Measurements from ENCODE around the gene IL27RA. TPM values are rescaled to one million over a fixed set of nuclear protein-coding genes. Genes with fewer than 3 reads are reported as not detected.

Gene IL27RA
- total RNA-seq, 5 donors from 2014 or later (not counting 1 experiment from before 2014, with no cell fraction given) = 44.2 to 82.4 (median 66.5) TPM

- peaks cover 9 to 21% of the 10 kb centered on the region in 2 experiments for H3K4me1 ChIP-seq (ENCODE audit: control insufficient read depth in 1 of 2, extremely low read depth in 1 of 2, insufficient read depth in 2 of 2, low read length in 2 of 2)
- Mint-ChIP-seq H3K27ac (peak overlapping the region; percentile 63 to 72), H3K9me3 (no peaks in the 10 kb centered on the region), H3K4me3 (peak overlapping the region; percentile 85 to 93 (median 90)), H3K4me1 (peaks cover 20 to 24% (median 21%) of the 10 kb centered on the region in 3 donors), H3K27me3 (no peaks in the 10 kb centered on the region), H3K36me3 (no peaks in the 10 kb centered on the region)
- no peak overlapping the region for H3K4me3 ChIP-seq (ENCODE audit: control insufficient read depth in 1 of 2, extremely low read depth in 1 of 2, low read length in 1 of 2)
- no peaks in the 10 kb centered on the region for H3K9me3 ChIP-seq
- POLR2A ChIA-PET = interaction anchor here in 1 of 2 donors (0.7 kb wide), 1 partner anchor 109 kb away, joined by 3 read pairs; no protein-coding TSS in a partner anchor
- no peak for ATAC-seq (replicated peaks in 1 of 4)
- no peaks in the 10 kb centered on the region for H3K27me3 ChIP-seq (replicated peaks in 1 of 2; ENCODE audit: control insufficient read depth in 2 of 2, extremely low read depth in 1 of 2, insufficient read depth in 2 of 2, low read length in 1 of 2)
- 71% methylated on average over 1 of the region's 1 CpG for WGBS (ENCODE audit: insufficient coverage)
- no peak for DNase-seq
- CTCF ChIA-PET = interaction anchor here (0.5 to 2.0 kb wide), 5 partner anchors 49 to 907 kb away, joined by 4 to 10 read pairs (median 8); partner anchors contain the start of gene ASF1B (in 1 of the 2)
- H3K27ac ChIP-seq (ENCODE audit: low read length) = no peak overlapping the region
- H3K36me3 ChIP-seq (ENCODE audit: control insufficient read depth in 2 of 2, extremely low read depth in 1 of 2, insufficient read depth in 1 of 2, low read length in 1 of 2) = no peaks in the 10 kb centered on the region
Measured at GRCh38 chr19:14082675-14082960, 51.1 kb downstream of the IL27RA start.

DNA sequence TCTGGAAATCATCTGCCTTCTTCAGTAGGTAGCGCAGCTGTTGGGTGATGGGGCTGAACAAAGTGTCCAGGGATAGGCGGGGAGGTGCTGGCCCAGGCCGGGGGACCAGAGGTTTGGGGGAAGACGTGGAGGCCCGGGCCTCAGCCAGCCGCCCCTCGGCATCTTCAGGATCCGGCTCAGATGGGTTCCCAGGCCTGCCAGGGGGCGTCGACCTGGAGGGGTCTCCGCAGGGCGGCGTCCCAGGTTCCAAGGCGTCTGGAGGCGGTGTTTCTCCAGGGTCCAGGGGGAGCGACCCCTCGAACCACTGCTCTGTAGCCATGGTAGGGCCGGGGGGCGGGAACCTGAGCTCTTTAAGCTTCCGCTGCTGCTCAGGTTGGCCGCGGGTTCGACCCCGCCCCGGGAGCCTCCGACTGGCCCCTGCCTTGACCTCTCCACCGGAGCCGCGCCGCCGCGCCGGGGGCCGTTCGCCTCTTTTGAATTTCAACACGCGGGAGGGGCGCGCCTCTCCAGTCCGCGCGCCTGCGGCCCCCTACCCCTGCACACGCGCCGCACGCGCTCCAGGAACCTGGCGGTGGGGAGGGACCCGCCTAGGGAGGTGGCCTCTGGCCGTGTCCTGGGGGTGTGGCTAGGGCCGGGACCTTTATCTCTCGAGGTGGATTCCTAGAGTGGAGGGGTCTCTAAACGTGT, 53.9 kb downstream of the IL27RA start, which contains the start of gene C19orf67:
TSS of gene C19orf67 (minus strand) at position 475 of the 687 bp plus-strand sequence. CDS start at position 319, 156 bp downstream.
- WGBS (ENCODE audit: insufficient coverage) = 92% methylated on average over 49 of the region's 54 CpGs

DNA sequence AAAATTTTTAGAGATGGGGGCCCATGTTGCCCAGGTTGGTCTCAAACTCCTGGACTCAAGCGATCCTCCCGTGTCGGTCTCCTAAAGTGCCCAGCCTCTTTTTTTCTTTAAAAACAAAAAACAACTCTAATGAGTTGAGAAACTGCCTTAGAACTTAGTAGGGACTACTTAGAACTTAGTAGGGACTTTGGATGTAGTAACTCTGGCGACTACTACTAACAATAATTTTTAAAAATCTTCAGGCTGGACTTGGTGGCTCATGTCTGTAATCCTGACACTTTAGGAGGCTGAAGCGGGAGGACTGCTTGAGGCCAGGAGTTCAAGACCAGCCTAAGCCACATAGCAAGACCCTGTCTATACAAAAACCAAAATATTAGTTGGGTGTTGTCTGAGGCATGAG, 54.5 kb downstream of the IL27RA start:
- no CpG with 5 or more reads among the region's 5 CpGs for WGBS (ENCODE audit: insufficient coverage)
- Mint-ChIP-seq H3K4me1 (peaks cover 14 to 24% (median 21%) of the 10 kb centered on the region in 3 donors), H3K36me3 (peaks cover 10% of the 10 kb centered on the region), H3K27me3 (no peaks in the 10 kb centered on the region), H3K9me3 (no peaks in the 10 kb centered on the region), H3K27ac (no peak overlapping the region), H3K4me3 (no peak overlapping the region)
- ChIA-PET POLR2A (interaction anchor here in 1 of 2 donors (0.6 kb wide), 1 partner anchor 10 kb away, joined by 5 read pairs; no protein-coding TSS in a partner anchor), CTCF (interaction anchor here in 1 of 2 donors (0.6 kb wide), 1 partner anchor 199 kb away, joined by 7 read pairs; no protein-coding TSS in a partner anchor)
- Histone ChIP-seq H3K4me1 (ENCODE audit: control insufficient read depth in 1 of 2, extremely low read depth in 1 of 2, insufficient read depth in 2 of 2, low read length in 2 of 2) (peaks cover 6 to 20% of the 10 kb centered on the region in 2 experiments), H3K27ac (ENCODE audit: low read length) (no peak overlapping the region), H3K4me3 (ENCODE audit: control insufficient read depth in 1 of 2, extremely low read depth in 1 of 2, low read length in 1 of 2) (no peak overlapping the region), H3K27me3 (replicated peaks in 1 of 2; ENCODE audit: control insufficient read depth in 2 of 2, extremely low read depth in 1 of 2, insufficient read depth in 2 of 2, low read length in 1 of 2) (no peaks in the 10 kb centered on the region), H3K9me3 (no peaks in the 10 kb centered on the region), H3K36me3 (ENCODE audit: control insufficient read depth in 2 of 2, extremely low read depth in 1 of 2, insufficient read depth in 1 of 2, low read length in 1 of 2) (peaks cover 6% of the 10 kb centered on the region in 2 donors)
- DNase-seq = no peak
- ATAC-seq (replicated peaks in 1 of 4) = no peak

More for the DNA sequence above, 53.9 kb downstream of the IL27RA start, which contains the start of gene C19orf67:
- no peaks in the 10 kb centered on the region for H3K27me3 ChIP-seq (replicated peaks in 1 of 2; ENCODE audit: control insufficient read depth in 2 of 2, extremely low read depth in 1 of 2, insufficient read depth in 2 of 2, low read length in 1 of 2)
- Mint-ChIP-seq H3K27me3 (no peaks in the 10 kb centered on the region), H3K4me1 (peaks cover 20 to 28% (median 27%) of the 10 kb centered on the region in 3 donors), H3K9me3 (no peaks in the 10 kb centered on the region), H3K27ac (peak within 1 kb of the TSS; percentile 11 to 55), H3K36me3 (peaks cover 10% of the 10 kb centered on the region), H3K4me3 (no peak within 1 kb of the TSS)
- ChIA-PET CTCF (interaction anchor here in 1 of 2 donors (0.6 kb wide), 1 partner anchor 199 kb away, joined by 7 read pairs; no protein-coding TSS in a partner anchor), POLR2A (interaction anchor here in 1 of 2 donors (0.6 kb wide), 1 partner anchor 9 kb away, joined by 5 read pairs; no protein-coding TSS in a partner anchor)
- no peak for ATAC-seq (replicated peaks in 1 of 4)
- H3K36me3 ChIP-seq (ENCODE audit: control insufficient read depth in 2 of 2, extremely low read depth in 1 of 2, insufficient read depth in 1 of 2, low read length in 1 of 2) = peaks cover 6% of the 10 kb centered on the region in 2 donors
- H3K4me1 ChIP-seq (ENCODE audit: control insufficient read depth in 1 of 2, extremely low read depth in 1 of 2, insufficient read depth in 2 of 2, low read length in 2 of 2) = peaks cover 9 to 27% of the 10 kb centered on the region in 2 experiments
- no peaks in the 10 kb centered on the region for H3K9me3 ChIP-seq
- DNase-seq = no peak
- H3K27ac ChIP-seq (ENCODE audit: low read length) = no peak within 1 kb of the TSS
- H3K4me3 ChIP-seq (ENCODE audit: control insufficient read depth in 1 of 2, extremely low read depth in 1 of 2, low read length in 1 of 2) = no peak within 1 kb of the TSS

GRCh38 chr19:14088634-14089411, 57.3 kb downstream of the IL27RA start:
- POLR2A ChIA-PET = interaction anchor here in 1 of 2 donors (0.8 kb wide), 1 partner anchor 16 kb away, joined by 3 read pairs; no protein-coding TSS in a partner anchor
- peak overlapping the region; percentile 56 to 84 for H3K27ac Mint-ChIP-seq
- 97% methylated on average over 26 of the region's 30 CpGs for WGBS (ENCODE audit: insufficient coverage)

GRCh38 chr19:14089412-14089661, 57.8 kb downstream of the IL27RA start:
- Mint-ChIP-seq H3K9me3 (peaks cover 0 to 7% (median 0%) of the 10 kb centered on the region in 3 donors), H3K4me1 (peaks cover 15 to 22% (median 17%) of the 10 kb centered on the region in 3 donors), H3K4me3 (peak overlapping the region; percentile 72 to 84 (median 73)), H3K36me3 (peaks cover 10% of the 10 kb centered on the region), H3K27ac (peak overlapping the region; percentile 56 to 84), H3K27me3 (peaks cover 0 to 2% of the 10 kb centered on the region in 2 donors)
- ATAC-seq (replicated peaks in 1 of 4) = no peak
- H3K27ac ChIP-seq (ENCODE audit: low read length) = no peak overlapping the region
- no peaks in the 10 kb centered on the region for H3K27me3 ChIP-seq (replicated peaks in 1 of 2; ENCODE audit: control insufficient read depth in 2 of 2, extremely low read depth in 1 of 2, insufficient read depth in 2 of 2, low read length in 1 of 2)
- H3K36me3 ChIP-seq (ENCODE audit: control insufficient read depth in 2 of 2, extremely low read depth in 1 of 2, insufficient read depth in 1 of 2, low read length in 1 of 2) = peaks cover 6% of the 10 kb centered on the region in 2 donors
- ChIA-PET CTCF (no interaction called here), POLR2A (interaction anchor here in 1 of 2 donors (0.8 kb wide), 1 partner anchor 16 kb away, joined by 3 read pairs; no protein-coding TSS in a partner anchor)
- 21% methylated on average over 14 of the region's 16 CpGs for WGBS (ENCODE audit: insufficient coverage)
- H3K4me3 ChIP-seq (ENCODE audit: control insufficient read depth in 1 of 2, extremely low read depth in 1 of 2, low read length in 1 of 2) = peak overlapping the region in 1 of 2 donors; percentile 35
- peaks cover 0 to 23% of the 10 kb centered on the region in 2 experiments for H3K4me1 ChIP-seq (ENCODE audit: control insufficient read depth in 1 of 2, extremely low read depth in 1 of 2, insufficient read depth in 2 of 2, low read length in 2 of 2)
- DNase-seq = peak in 4 of 35 experiments; percentile 12 to 56 (median 25)
- H3K9me3 ChIP-seq = no peaks in the 10 kb centered on the region

More at GRCh38 chr19:14088634-14089411, 57.3 kb downstream of the IL27RA start:
- Mint-ChIP-seq H3K4me3 (peak overlapping the region; percentile 72 to 84 (median 73)), H3K9me3 (peaks cover 0 to 7% (median 0%) of the 10 kb centered on the region in 3 donors), H3K4me1 (peaks cover 15 to 23% (median 17%) of the 10 kb centered on the region in 3 donors), H3K27me3 (peaks cover 0 to 2% of the 10 kb centered on the region in 2 donors), H3K36me3 (peaks cover 10% of the 10 kb centered on the region)
- CTCF ChIA-PET = no interaction called here
- H3K4me3 ChIP-seq (ENCODE audit: control insufficient read depth in 1 of 2, extremely low read depth in 1 of 2, low read length in 1 of 2) = peak overlapping the region in 1 of 2 donors; percentile 35
- H3K4me1 ChIP-seq (ENCODE audit: control insufficient read depth in 1 of 2, extremely low read depth in 1 of 2, insufficient read depth in 2 of 2, low read length in 2 of 2) = peaks cover 0 to 23% of the 10 kb centered on the region in 2 experiments
- H3K27ac ChIP-seq (ENCODE audit: low read length) = no peak overlapping the region
- H3K36me3 ChIP-seq (ENCODE audit: control insufficient read depth in 2 of 2, extremely low read depth in 1 of 2, insufficient read depth in 1 of 2, low read length in 1 of 2) = peaks cover 6% of the 10 kb centered on the region in 2 donors
- ATAC-seq (replicated peaks in 1 of 4) (no peak), DNase-seq (no peak)
- no peaks in the 10 kb centered on the region for H3K9me3 ChIP-seq
- no peaks in the 10 kb centered on the region for H3K27me3 ChIP-seq (replicated peaks in 1 of 2; ENCODE audit: control insufficient read depth in 2 of 2, extremely low read depth in 1 of 2, insufficient read depth in 2 of 2, low read length in 1 of 2)
